ENCODE measurements around the gene KATNB1.

- TF ChIP-seq CTCF (IDR thresholded peaks at IDR 0.05; ENCODE audit: low read depth, low read length, poor library complexity, severe bottlenecking) (no peak), EZH2phosphoT487 (IDR thresholded peaks at IDR 0.05; ENCODE audit: borderline replicate concordance, low read length) (no peak)
Observed at GRCh38 chr16:57754354-57755060, 18.9 kb downstream of the KATNB1 start.
